ENCODE results near the gene TCTN2.

DNA sequence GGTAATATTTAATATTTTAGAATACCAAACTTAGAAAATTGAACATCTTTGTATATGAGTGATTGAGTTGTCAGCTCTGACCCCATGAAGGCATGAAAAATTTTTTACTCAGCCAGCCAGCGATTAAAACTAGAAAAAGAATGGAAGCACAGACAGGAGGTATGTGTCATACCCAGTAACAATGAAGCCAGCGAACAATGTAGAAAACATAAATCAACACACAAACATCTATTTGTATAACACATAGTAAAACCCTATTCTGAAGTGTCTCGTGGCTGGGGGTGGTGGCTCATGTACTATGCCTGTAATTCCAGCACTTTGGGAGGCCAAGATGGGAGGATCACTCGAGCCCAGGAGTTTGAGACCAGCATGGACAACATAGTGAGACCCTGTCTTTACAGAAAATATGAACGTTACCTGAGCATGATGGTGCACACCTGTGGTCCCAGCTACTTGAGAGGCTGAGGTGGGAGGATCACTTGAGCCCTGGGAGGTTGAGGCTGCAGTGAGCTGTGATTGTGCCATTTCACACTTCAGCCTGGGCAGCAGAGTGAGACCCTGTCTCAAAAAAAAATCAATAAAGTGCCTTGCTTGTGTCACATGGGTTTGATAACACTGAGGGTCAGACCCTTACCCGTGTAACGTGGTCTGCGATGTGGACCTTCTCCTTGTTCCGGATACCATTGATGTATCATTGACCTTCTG is 5.9 kb downstream of the TCTN2 start:
- TF ChIP-seq CTCF (IDR thresholded peaks at IDR 0.05; ENCODE audit: poor library complexity, severe bottlenecking) (no peak), POLR2AphosphoS5 (IDR thresholded peaks at IDR 0.05) (no peak), EZH2 (IDR thresholded peaks at IDR 0.05; ENCODE audit: borderline replicate concordance, insufficient read depth, low read length, poor library complexity, severe bottlenecking) (no peak), REST (IDR thresholded peaks at IDR 0.05; ENCODE audit: borderline replicate concordance) (no peak), TAF1 (IDR thresholded peaks at IDR 0.05; ENCODE audit: low read depth) (no peak), RAD21 (conservative IDR thresholded peaks at IDR 0.05) (no peak), EP300 (conservative IDR thresholded peaks at IDR 0.05; ENCODE audit: poor library complexity, severe bottlenecking) (no peak), SMC3 (conservative IDR thresholded peaks at IDR 0.05; ENCODE audit: poor library complexity) (no peak)
